ENCODE measurements around the gene ITIH3. TPM values are rescaled to one million over a fixed set of nuclear protein-coding genes. Genes with fewer than 3 reads are reported as not detected.

The ITIH3 gene
- total RNA-seq, 1 experiment from 2014 or later = 0.67 TPM

DNA sequence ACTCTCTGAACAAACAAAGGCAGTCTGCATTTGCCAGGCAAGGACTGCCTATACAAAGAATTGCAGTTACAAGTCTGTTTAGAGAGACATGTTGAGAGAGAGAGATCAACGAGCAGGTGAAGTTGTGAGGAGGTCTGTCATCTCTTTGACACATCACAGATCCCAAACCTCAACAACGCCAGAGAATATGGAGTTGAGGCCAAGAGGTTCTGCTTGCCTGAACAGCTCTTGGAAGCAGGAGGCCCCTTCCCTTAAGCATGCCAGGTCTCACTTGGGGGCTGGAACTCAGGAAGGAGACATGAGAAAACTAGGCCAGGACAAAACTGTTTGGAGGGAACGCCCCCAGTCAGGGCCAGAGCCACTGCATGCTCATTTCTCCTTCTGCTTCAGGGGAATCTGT, 62.5 kb downstream of the ITIH3 start:
- no TSS peak for BruUV-seq (replicated peaks)
- intact Hi-C loops (cut with micrococcal nuclease; ENCODE audit: unreplicated experiment) = no loop called here
- no peaks in the 10 kb centered on the region for H3K9me3 ChIP-seq (ENCODE audit: control insufficient read depth, insufficient read depth, low read depth, low read length)

DNA sequence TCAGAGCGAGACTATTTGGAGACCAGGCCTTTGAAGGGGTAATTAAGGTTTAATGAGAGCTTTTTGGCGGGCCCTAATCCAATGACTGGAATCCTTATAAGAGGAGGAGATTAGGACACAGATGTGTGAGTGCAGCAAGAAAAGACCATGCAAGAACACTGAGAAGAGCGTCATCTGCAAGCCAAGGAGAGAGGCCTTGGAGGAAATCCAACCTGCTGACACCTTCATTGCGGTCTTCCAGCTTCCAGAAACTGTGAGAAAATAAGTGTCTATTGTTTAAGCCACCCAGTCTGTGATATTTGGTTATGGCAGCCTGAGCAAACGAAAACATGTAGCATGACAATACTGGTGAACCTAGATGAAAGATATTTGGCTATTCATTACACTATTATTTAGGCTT, 63.3 kb downstream of the ITIH3 start:
- in situ Hi-C loops (cut with HindIII; ENCODE audit: low pct_unique_long_range_greater_than_20kb, low sequenced_read_pairs) (no loop called here), intact Hi-C loops (cut with micrococcal nuclease; ENCODE audit: unreplicated experiment) (no loop called here)
- ATAC-seq (no peak), DNase-seq (ENCODE audit: low read depth, low spot score) (no peak)
- TF ChIP-seq, protein P1, sequence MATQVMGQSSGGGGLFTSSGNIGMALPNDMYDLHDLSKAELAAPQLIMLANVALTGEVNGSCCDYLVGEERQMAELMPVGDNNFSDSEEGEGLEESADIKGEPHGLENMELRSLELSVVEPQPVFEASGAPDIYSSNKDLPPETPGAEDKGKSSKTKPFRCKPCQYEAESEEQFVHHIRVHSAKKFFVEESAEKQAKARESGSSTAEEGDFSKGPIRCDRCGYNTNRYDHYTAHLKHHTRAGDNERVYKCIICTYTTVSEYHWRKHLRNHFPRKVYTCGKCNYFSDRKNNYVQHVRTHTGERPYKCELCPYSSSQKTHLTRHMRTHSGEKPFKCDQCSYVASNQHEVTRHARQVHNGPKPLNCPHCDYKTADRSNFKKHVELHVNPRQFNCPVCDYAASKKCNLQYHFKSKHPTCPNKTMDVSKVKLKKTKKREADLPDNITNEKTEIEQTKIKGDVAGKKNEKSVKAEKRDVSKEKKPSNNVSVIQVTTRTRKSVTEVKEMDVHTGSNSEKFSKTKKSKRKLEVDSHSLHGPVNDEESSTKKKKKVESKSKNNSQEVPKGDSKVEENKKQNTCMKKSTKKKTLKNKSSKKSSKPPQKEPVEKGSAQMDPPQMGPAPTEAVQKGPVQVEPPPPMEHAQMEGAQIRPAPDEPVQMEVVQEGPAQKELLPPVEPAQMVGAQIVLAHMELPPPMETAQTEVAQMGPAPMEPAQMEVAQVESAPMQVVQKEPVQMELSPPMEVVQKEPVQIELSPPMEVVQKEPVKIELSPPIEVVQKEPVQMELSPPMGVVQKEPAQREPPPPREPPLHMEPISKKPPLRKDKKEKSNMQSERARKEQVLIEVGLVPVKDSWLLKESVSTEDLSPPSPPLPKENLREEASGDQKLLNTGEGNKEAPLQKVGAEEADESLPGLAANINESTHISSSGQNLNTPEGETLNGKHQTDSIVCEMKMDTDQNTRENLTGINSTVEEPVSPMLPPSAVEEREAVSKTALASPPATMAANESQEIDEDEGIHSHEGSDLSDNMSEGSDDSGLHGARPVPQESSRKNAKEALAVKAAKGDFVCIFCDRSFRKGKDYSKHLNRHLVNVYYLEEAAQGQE (IDR thresholded peaks at IDR 0.05; ENCODE audit: insufficient read depth in 1 of 2, low read depth in 2 of 2, low read length in 1 of 2) = no peak
- no peak for TF ChIP-seq SIN3A (IDR thresholded peaks at IDR 0.05; ENCODE audit: borderline replicate concordance, insufficient read depth, low read depth, low read length)
- POLR2A ChIA-PET = no interaction called here
- Histone ChIP-seq H3K27me3 (ENCODE audit: control insufficient read depth, insufficient read depth, low read length) (no peaks in the 10 kb centered on the region), H3K9me3 (ENCODE audit: control insufficient read depth, insufficient read depth, low read depth, low read length) (no peaks in the 10 kb centered on the region), H3K27ac (ENCODE audit: low read length) (no peak overlapping the region), H3K4me1 (ENCODE audit: control insufficient read depth, insufficient read depth, low read length) (no peaks in the 10 kb centered on the region), H3K4me3 (ENCODE audit: low read depth in 2 of 2, low read length in 2 of 2) (no peak overlapping the region), H3K36me3 (ENCODE audit: control insufficient read depth, insufficient read depth, low read length) (no peaks in the 10 kb centered on the region)
- CTCF ChIA-PET = no interaction called here
- no TSS peak for BruUV-seq (replicated peaks)

More for the DNA sequence above, 62.5 kb downstream of the ITIH3 start:
- CTCF ChIA-PET = no interaction called here
- Histone ChIP-seq H3K27me3 (ENCODE audit: control insufficient read depth, insufficient read depth, low read length) (no peaks in the 10 kb centered on the region), H3K4me3 (ENCODE audit: low read depth in 2 of 2, low read length in 2 of 2) (no peak overlapping the region), H3K4me1 (ENCODE audit: control insufficient read depth, insufficient read depth, low read length) (no peaks in the 10 kb centered on the region), H3K27ac (ENCODE audit: low read length) (no peak overlapping the region), H3K36me3 (ENCODE audit: control insufficient read depth, insufficient read depth, low read length) (no peaks in the 10 kb centered on the region)
- in situ Hi-C loops (cut with HindIII; ENCODE audit: low pct_unique_long_range_greater_than_20kb, low sequenced_read_pairs) = no loop called here
- TF ChIP-seq, protein P2, sequence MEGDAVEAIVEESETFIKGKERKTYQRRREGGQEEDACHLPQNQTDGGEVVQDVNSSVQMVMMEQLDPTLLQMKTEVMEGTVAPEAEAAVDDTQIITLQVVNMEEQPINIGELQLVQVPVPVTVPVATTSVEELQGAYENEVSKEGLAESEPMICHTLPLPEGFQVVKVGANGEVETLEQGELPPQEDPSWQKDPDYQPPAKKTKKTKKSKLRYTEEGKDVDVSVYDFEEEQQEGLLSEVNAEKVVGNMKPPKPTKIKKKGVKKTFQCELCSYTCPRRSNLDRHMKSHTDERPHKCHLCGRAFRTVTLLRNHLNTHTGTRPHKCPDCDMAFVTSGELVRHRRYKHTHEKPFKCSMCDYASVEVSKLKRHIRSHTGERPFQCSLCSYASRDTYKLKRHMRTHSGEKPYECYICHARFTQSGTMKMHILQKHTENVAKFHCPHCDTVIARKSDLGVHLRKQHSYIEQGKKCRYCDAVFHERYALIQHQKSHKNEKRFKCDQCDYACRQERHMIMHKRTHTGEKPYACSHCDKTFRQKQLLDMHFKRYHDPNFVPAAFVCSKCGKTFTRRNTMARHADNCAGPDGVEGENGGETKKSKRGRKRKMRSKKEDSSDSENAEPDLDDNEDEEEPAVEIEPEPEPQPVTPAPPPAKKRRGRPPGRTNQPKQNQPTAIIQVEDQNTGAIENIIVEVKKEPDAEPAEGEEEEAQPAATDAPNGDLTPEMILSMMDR (IDR thresholded peaks at IDR 0.05) = no peak
- TF ChIP-seq TCF7L2 (IDR thresholded peaks at IDR 0.05; ENCODE audit: low read depth, low read length) = no peak
- TF ChIP-seq POLR2AphosphoS5 (IDR thresholded peaks at IDR 0.05; ENCODE audit: low read depth, low read length) = no peak
- TF ChIP-seq, protein P1 (IDR thresholded peaks at IDR 0.05; ENCODE audit: insufficient read depth in 1 of 2, low read depth in 2 of 2, low read length in 1 of 2) = no peak
- no peak for TF ChIP-seq SIN3A (IDR thresholded peaks at IDR 0.05; ENCODE audit: borderline replicate concordance, insufficient read depth, low read depth, low read length)
- DNase-seq (ENCODE audit: low read depth, low spot score) = no peak
- POLR2A ChIA-PET = no interaction called here
- no peak for ATAC-seq

Small RNA genes lying within 50 kb of the gene (microRNA-seq; reads per million reads assigned to microRNA genes)
- gene MIR8064 (ENCODE audit: unreplicated experiment) = not detected

Other genes starting within 250 kb of the ITIH3 start
- gene PBRM1, start 108.9 kb upstream of the ITIH3 start, total RNA-seq (2021; ENCODE audit: unreplicated experiment) = 43.5 TPM
- 88.9 TPM for gene GNL3, start 108.8 kb upstream of the ITIH3 start, total RNA-seq (2021; ENCODE audit: unreplicated experiment)
- gene GLT8D1, start 89.0 kb upstream of the ITIH3 start, total RNA-seq (2021; ENCODE audit: unreplicated experiment) = 51.3 TPM
- gene SPCS1, start 88.7 kb upstream of the ITIH3 start, total RNA-seq (2021; ENCODE audit: unreplicated experiment) = 93.2 TPM
- 22.9 TPM for gene NEK4, start 23.9 kb upstream of the ITIH3 start, total RNA-seq (2021; ENCODE audit: unreplicated experiment)
- gene ITIH1, start 17.2 kb upstream of the ITIH3 start, total RNA-seq (2021; ENCODE audit: unreplicated experiment) = 0.31 TPM
- gene ITIH4, start 35.9 kb downstream of the ITIH3 start, total RNA-seq (2021; ENCODE audit: unreplicated experiment) = 1.5 TPM
- gene MUSTN1, start 40.2 kb downstream of the ITIH3 start, total RNA-seq (2021; ENCODE audit: unreplicated experiment) = 0.49 TPM
- gene STIMATE, start 102.8 kb downstream of the ITIH3 start, total RNA-seq (2021; ENCODE audit: unreplicated experiment) = 15.7 TPM